Activated CD4-positive, alpha-beta T cell treated with anti-CD3 and anti-CD28 coated beads for 4 hours (primary cell): ENCODE results near the gene CFAP251.

Experiments used
- DNase-seq, 2 donors: peaks; one replicate each; pipeline ENCODE4 v3.0.0-alpha.2; 2020

The CFAP251 gene

DNA sequence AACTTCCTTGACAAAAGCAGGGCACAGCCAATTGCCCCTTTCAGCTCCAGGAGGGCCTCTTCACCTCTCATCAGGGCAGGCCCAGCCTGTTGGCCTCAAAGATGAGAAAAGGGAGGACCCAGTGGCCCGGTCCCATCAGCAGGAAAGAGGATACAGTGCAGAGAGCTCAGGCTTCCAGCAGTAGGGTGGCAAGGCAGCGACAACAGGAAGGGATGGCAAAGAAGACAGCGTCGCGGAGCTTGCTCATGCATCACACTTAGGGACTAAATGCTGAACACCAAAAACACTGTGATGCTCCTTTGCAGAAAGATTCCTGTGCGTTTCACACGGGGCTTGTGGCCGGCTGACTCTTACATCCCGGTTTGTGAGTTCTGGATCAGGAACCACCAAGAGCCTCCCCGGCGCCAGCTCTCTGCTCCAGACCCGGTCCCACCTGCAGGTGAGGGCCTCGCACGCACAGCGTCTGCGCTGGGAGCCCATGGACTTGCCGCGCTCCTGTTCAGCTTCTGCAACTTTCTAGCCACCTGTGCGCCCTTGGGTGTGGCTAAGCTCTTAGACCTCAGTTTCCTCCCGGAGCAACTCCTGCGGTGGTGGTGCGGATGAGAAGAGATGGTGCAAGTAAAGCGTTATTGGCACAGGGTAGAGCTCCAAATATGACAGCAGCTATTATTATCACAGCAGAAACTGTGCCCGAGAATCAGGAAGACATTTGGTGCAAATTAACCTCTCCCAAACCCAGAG is 88.0 kb downstream of the CFAP251 start:
- no peak for DNase-seq

DNA sequence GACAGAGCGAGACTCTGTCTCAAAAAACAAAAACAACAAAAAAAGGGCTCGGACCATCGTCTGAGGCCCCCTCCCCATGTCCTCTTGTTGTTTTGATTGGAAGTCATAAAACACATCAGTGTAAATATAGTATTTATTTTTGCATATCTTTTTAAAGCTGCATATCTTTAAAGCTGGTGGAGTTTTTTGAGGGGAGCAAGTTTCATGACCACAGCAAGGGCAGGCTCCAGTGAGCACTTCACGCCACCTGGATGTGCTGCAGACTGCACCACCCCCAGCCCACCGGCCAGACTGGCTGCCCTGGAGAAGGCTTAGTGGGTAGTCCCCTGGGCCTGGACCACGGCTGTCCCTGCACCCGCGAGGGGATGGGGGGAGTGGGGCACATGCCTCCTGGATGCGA is 91.3 kb downstream of the CFAP251 start:
- DNase-seq = no peak

DNA sequence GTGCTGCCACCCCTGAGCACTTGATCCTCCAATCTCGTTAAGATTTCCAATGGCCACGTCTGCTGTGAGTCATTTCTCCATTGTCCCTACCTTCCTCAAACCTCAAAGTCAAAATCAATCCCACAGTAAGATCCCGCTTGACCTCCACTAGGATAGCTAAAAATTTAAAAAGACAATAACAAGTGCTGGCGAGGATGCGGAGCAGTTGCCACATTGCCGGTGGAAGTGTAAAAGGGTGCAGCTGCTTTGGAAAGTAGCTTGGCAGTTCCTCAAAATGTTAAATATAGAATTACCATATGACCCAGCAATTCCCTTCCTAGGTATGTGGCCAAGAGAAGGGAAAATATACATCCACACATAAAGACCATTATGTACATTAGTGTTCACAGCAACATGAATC is 93.8 kb downstream of the CFAP251 start:
- no peak for DNase-seq

DNA sequence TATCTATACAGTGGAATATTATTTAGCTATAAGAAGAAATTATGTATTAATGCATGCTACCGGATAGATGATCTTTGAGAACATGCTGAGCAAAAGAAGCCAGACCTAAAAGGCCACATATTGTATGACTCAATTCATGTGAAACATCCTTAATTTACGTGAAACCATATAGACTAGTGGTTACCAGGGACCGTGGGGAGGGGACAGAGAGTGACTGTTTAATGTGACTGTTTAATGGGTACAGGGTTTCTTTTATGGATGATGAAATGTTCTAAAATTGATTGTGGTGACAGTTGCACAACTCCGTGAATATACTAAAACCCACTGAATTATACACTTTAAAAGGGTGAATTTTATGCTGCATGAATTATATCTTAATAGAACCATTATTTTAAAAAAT is 94.7 kb downstream of the CFAP251 start:
- no peak for DNase-seq

DNA sequence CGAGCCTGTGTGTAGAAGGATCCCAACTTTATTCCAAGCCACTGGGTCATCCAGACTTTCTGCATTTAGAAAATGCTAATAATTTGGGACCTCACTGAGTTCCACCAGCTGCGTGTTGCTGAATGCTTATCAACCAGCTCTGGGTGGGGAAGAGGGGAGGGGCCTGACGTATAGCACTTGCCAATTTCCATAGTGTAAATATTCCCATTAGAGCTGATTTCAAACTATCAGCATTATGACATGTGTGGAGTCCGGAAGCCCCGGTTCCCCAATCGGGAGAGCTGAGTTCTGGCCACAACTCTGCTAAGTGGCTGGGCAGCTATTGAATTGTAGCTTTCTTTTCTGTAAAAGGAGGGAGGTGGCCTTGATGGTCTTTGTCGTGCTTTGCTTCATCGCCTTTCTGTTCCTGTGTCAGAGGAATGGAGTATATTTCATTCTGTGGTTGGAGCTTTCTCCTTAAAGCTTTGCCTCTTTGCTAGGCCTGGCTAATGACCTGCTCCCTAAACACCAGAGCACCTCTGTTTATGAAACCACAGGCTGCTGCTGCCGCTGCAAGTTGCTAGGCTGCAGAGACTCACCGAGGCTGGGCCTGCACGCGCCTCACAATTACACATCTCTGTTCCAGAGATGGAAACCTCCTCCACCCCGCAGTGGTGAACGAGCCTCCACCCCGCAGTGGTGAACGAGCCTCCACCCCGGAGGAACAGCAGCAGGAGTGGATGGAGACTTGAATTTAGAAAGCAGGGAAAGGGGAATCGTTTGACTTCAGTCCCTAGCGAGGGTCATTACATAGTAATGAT is 95.6 kb downstream of the CFAP251 start:
- no peak for DNase-seq

DNA sequence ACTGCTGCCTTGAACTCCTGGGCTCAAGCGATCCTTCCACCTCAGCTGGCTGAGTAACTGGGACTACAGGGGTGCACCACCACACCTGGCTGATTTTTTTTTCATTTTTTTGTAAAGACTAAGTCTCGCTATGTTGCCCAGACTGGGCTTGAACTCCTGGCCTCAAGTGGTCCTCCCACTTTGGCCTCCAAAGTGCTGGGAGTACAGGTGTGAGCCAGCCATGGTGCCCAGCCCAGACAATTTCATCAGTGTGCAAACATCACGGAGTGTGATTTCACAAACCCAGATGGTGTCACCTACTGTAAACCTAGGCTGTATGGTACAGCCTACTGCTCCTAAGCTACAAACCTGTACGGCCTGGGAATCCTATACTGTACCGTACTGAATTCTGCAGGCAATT is 96.4 kb downstream of the CFAP251 start:
- no peak for DNase-seq

DNA sequence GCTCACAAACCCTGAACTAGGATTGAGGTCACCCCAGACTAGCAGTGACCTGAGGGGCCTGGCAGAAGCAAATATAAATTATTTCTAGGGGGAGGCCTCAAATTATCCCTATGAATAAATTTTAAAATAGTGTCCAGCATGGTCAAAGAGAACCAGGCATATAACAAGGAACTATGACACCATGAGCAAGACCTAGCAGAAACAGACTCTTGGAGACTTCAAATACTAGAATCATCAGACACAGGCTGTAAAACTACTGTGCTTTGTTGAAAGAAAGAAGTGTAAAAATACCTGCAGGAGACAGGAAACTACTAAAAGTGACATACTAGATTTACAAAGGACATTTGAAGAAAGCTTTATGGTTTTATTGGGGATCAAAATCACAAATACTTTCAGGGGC is 100.1 kb downstream of the CFAP251 start:
- no peak for DNase-seq

DNA sequence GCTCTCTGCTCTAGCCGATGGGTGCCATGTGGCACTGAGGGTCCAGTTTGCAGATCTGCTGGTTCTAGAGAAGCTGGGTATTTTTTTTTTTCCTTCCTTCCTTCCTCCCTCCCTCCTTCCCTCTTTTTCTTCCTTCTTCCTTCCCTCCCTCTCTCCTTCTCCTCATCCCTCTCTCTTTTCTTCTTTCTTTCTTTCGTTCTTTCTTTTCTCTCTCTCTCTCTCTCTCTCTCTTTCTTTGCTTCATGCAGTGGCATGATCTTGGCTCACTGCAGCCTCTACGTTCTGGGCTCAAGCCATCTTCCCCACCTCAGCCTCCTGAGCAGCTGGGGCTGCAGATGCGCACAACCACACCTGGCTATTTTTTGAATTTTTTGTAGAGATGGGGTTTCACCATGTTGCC is 100.5 kb downstream of the CFAP251 start:
- no peak for DNase-seq

DNA sequence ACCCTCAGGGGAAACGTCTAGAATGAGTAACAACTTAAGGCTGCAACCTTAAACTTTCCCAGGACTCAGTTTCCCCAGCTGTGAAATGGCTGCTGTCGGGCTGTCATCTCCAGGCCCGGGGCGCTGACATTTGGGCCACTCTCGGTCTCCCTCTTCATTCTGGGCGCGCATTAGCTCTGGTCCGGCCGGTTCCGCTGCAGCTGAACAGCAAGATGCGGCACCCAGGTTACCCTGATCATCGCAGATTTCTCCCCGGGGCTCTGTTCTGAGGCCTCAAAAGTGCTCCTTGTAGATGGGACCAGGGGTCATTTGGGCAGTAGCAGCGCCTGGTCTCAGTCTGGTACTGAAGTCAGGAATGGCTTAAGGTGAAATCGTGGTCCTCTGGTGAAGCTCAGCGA is 102.4 kb downstream of the CFAP251 start:
- no peak for DNase-seq

DNA sequence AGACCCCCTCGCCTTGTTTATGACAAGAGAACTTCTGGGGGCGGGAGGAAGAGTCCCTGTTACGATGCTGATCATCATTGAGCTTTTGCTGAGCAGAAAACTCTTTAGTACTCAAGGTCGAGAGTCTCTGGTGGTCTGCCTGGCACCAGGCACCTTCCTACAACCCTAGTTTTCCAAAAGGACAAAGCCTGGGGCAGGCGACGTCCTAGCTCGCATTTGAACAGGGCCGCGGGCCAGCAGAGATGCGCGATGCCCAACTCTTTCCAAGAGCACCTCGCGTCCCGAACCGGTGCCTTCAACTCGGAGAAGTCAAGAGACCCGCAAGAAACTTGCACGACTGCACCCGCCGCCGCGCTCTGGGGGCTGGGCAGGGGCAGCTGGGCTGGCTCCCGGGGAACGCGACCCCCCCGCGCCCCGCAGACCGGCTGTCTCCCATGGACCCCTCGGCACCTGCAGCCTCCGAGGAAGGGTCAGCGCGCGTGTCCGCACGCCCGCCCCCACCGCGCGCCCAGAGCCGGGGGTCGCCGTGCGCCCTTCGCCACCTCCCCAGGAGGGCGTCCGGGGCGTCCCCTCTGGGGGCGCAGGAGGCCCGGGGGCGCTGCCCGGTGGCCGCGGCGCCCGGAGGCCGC is 102.9 kb downstream of the CFAP251 start:
- DNase-seq = no peak

DNA sequence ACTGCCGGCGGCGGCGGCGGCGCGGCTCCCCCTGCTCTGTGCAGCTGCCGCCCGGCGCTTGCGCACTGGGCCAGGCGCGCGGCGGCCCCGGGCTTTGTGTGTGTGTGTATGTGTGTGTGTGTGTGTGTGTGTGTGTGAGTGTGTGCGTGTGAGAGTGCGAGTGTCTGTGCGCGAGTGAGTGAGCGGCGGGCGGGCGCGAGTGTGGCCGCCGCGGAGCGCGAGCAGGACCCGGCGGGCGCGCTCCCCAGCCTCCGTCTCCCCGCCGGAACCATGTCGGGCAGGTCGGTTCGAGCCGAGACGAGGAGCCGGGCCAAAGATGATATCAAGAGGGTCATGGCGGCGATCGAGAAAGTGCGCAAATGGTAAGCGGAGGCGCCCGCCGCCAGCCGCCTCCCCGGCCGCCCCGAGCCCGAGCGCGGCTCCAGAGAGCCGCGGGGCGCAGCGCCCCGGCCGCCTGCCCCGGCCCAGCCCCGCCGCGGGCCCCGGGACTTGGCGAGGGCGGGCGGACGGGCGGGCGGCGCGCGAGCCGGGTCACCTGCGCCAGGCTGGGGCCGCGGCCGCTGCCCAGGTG is 103.5 kb downstream of the CFAP251 start, which contains the start of gene BCL7A:
TSS of gene BCL7A (plus strand) at position 63 of the 571 bp plus-strand sequence. CDS start at position 271, 208 bp downstream.
- DNase-seq = peak; percentile 55 to 61

DNA sequence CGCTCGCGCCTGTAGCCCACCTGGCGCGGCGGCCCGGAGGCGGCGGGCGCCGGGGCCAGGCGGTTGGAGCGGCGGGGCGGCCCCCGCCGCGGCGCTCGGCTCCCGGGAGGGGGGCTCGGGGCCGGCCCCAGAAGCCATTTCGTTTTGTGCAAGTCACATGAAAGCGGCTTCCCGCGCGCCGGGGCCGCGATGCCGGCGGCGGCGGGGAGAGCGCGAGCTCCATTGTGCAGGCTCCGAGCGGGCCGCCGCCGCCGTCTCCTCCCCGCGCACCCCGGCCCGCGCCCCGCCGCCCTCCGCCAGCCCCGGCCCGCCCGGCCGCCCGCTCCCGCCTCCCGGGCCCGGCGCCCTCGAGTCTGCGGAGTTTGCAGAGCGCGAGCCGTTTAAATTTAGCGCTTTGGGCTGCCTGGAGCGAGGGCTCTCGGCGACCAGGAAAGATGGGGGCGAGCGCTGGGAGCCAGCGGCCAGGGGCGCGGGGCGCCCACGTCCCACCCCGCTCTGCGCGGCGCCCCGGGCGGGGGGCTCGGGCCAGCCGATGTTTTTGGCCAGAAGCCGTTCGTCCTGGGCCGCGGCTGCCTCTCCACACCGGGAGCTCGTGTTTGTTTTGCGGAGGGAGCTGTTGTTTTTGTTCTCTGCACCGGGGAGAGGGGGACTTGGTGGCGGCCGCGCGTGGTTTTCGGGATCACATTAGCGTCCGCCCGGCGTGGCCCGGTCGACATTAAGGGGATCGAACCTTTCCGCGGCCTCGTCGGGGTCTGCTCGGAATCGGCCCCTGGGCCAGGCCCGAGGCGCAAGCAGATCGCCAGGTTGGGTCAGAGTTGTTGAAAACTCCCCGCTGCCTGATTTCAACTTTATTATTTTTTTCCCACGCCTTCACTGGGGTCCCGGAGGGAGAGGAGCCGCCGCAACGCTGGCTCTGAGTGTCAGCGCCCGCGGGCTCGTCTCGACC is 104.3 kb downstream of the CFAP251 start:
- DNase-seq = no peak

DNA sequence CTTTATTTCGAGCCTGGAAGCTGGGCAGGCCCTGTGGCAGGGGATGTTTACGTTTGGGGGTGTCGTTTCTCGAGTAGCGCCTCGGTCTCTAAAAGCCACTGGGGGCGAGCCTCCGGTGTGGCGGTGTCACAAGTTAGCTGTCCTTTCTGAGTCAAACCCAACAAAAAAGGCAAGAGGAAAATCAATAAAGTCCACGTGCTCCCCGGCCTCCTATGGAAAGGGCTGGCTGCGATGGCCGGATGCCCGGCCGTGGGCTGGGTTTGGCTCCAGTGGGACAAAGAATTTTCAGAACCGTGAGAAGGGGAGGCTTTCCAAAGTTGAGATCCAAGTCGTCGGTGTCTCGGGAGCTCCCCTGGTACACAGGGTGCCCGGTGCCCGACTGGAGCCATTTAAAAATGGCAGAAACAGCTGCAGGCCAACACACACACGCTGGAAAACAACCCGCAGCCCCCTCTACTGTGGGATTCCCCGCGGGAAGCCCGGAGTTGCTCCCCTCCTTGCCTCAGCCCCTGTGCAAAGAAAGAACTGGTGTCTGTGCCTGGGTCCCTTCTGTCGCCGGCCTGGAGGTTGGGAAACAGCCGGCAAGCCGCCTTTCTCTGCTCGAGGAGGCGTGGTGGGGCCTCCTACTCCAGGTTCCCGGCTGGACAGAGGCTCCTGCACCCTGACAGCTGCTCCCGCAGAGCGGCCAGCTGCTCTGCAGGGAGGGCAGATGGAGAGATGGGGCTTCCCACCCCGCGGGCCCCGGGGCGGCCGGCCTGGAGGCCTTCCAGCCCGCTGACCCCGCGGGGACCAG is 105.1 kb downstream of the CFAP251 start:
- no peak for DNase-seq

DNA sequence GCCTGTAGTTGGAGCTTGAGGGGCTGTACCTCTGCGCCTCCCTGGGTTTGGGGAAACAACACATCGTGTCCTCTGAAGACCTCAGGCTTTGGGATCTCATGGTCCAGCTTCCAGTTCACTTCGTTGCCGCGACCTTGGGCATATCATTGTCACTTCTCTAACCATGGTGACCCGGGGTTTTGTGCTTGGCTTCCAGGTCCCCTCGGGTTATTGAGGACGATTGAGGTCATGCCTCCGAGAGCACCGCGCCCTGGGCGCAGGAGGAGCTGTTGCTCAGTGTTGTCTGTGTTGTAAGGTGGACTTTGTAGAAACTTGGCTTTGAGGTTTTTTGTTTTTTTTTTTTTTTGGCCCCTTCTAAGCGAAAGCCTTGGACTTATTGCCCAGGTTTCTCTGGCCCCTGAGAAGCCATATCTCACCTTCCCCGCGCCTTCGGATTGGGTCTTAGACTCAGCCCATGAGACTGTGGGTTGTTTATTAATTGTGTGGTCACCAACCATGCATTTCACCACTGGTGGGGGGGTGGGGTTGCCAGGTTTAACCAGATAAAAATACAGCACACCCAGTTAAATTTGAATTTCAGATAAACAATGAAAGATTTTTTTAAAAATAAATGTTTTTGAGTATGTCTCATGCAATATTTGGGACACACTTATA is 105.9 kb downstream of the CFAP251 start:
- no peak for DNase-seq

DNA sequence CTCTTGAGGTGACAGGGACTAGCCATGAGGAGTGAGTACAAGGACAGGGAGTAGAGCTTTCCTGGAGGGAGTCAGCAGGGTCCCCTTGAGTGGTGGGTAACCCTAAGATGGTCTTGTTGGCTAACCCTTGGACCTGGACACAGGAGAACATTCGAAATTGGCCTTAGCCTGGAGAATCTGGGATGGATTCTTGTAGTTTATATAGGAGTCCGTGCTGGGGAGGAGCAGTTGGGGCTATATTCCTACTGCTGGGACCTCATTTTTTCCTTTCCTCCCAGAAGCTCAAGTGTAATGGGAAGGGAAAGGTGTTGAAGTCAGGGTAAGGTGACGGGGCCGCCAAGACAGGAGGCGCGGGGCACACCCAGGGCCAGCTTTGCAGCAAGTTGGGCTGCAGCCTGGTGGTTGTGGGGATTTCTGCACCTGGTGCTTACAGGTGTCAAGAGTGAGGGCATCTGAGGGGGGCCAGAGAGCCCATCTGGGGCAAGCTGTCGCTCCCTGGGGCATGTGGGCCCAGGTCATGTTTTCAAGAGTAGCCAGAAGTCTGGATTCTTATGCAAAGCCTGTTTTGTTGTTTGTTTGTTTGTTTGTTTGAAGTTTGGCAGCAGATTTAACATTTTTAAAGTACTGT is 108.4 kb downstream of the CFAP251 start:
- no peak for DNase-seq

DNA sequence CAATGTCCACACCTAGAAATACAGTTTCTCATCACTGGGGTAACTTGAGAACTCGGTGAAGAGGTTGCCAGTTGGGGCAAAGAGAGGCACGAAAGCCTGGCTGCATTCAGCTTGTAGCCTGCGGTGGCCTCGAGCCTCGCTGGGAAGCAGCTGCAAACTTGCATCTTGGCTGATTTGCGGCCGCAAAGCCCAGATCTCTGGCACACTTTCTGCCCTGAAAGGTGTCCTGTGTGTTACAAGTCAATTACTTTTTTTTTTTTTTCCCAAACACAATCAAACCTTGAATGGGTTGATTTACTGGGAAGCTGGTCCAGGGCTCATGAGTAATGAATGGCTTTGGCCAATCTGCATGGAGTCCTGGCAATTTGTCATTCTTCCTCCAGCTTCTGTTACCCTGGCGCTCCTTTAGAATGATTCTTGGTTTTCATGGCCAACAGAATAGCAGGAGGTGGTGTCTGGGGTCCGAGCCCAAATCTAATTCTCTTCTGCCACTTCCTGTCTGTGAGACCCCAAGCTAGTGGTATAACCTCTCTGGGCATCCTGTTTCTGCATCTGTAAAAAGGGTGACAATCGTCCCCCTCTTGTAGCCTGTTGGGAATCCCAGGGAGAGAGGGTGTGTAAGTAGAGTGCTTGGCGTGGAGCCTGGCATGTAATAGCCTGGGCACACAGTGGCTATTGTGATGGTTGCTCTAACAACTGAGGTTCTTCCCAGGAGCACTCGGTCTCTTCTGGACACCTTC is 109.9 kb downstream of the CFAP251 start:
- no peak for DNase-seq

DNA sequence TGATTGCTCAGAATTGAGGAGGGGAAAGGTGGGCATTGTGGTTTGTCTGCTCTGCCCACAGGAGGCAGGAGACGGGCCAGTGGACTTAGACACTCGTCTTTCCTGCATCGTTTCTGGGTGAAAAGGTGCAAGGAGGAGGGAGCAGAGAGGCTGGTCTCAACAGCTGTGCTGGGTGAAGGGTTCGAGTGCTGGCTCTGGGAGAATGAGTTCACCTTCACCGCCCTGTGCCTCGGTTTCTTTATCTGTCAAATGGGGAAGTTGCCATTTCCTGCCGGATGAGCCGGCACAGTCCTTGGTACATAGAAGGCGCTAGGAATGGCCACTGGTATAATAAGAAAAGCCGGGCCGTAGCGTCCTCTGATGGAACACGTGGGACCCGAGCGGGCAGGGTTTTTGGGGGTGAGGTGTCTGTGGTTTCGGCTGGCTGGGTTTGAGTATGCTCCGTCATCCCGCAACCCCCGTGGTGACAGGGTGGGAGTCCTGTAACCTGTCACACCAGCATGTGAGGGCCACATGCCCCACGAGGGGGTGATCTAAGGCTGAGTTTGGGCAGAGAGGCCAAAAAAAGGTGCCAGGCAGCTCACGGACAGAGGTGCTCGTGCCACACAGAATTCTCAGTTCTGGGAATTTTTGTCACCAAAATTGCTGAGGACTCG is 110.6 kb downstream of the CFAP251 start:
- DNase-seq = no peak

DNA sequence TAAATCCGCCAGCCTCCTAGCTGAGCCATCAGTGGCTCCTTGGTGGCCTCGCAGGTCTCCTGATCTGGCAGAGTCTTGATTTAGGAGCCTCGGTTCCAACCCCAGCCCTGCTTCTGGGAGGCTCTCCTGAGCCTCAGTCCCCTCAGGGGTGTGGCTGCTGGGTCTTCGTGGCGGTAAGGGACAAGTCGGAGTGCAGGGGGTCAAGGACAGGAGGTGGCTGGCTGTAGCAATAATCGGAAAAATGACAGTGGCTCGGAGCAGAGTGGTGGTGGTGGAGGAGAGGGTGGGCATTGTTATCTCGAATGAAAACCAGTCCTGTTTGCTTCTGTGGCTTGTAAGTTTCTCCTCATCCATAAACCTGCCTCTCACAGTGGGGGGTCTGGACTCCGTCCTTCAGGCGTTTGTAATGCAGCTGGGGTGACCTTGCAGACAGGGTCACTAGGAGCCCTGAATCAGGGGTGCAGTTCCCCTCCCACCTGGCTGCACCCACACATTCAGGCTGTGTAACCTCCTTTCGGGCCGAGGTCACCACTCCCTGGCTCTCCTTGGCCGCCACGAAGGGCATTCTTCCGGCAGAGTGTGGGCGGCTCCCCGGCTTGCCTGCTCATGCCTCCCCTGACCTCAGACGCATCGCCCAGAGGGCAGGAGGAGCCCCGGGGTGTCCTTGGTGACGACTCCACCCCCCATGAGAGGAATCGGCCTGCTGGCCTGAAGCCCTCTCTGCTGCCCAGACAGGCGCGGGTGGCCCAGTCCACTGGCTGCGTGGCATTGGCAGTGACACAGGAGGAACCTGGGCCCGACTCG is 111.4 kb downstream of the CFAP251 start:
- DNase-seq = no peak
